GM12878 (cell line): ENCODE data around the gene RAD9A. TPM values are rescaled to one million over a fixed set of nuclear protein-coding genes. Genes with fewer than 3 reads are reported as not detected.
A peak's percentile ranks its signal among the peaks of the same experiment; 100 is the strongest.

ENCODE experiments used
- BRCA1 ChIP-seq: IDR thresholded peaks from 2 replicates; pipeline ENCODE4 v1.6.1; 2011; ENCODE audit warnings: low read depth, low read length, improper control_type of control experiment
- FOXK2 ChIP-seq: fragments of 450-650 bp; IDR thresholded peaks from 2 replicates; pipeline ENCODE4 v1.6.1; 2017; ENCODE audit warnings: mild to moderate bottlenecking, moderate library complexity
- HDAC6 ChIP-seq: fragments of 200-600 bp; sonication (generic); IDR thresholded peaks from one replicate; pipeline ENCODE4 v1.8.0; 2017; ENCODE audit warnings: antibody characterized with exemption; ENCODE audit not compliant: unreplicated experiment
- NR2C1 ChIP-seq: fragments of 450-650 bp; IDR thresholded peaks from 2 replicates; pipeline ENCODE4 v1.6.1; 2017; ENCODE audit warnings: antibody characterized with exemption, mild to moderate bottlenecking, moderate library complexity
- RAD21 ChIP-seq: IDR thresholded peaks from 2 replicates; pipeline ENCODE4 v1.6.1; 2011; ENCODE audit warnings: mild to moderate bottlenecking, low read depth, low read length, moderate library complexity; ENCODE audit not compliant: insufficient read depth
- RELA ChIP-seq: fragments of 450-650 bp; IDR thresholded peaks from 2 replicates; pipeline ENCODE4 v1.8.0; 2014; ENCODE audit warnings: borderline replicate concordance; ENCODE audit not compliant: partially characterized antibody
- SIN3A ChIP-seq: IDR thresholded peaks from 2 replicates; pipeline ENCODE4 v1.6.1; 2012; ENCODE audit warnings: low read depth, low read length, improper control_type of control experiment
- SP1 ChIP-seq: IDR thresholded peaks from one replicate; pipeline ENCODE4 v1.6.1; 2011; ENCODE audit warnings: low read depth, low read length
- YY1 ChIP-seq: IDR thresholded peaks from 2 replicates; pipeline ENCODE4 v1.6.1; 2011; ENCODE audit warnings: low read depth, mild to moderate bottlenecking, low read length
- ZNF274 ChIP-seq: IDR thresholded peaks from one replicate; pipeline ENCODE4 v1.8.0; 2011; ENCODE audit not compliant: insufficient read length, insufficient read depth
- polyA plus RNA-seq, 11 experiments: library from polyadenylated mRNA; depleted of rRNA in 4 of 11; unstranded in 6 of 11; stranded (reverse) in 5 of 11; fragments of >200 nt; fragmentation: Nextera tagmentation in 4 of 11; fragmentation: Illumina TruSeq in 1 of 11; extraction: Ambion mirVana in 4 of 11; extraction: Trizol in 1 of 11; gene quantifications; 1 replicate in 1 of 11; 2 replicates in 10 of 11; pipeline versions ENCODE4 v1.2.1 to v1.2.3, GENCODE V29; 2011 to 2016; ENCODE audit warnings: inconsistent platforms in 2 of 11, missing spikeins in 2 of 11, low read depth in 1 of 11
- total RNA-seq, 4 experiments: library from RNA; depleted of rRNA in 3 of 4; stranded (reverse); fragments of >200 nt in 3 of 4; fragmentation: Illumina TruSeq in 1 of 4; extraction: Trizol in 1 of 4; gene quantifications; 2 replicates each; pipeline versions ENCODE4 v1.2.1 to v1.2.3, GENCODE V29; 2013 to 2021
- TF ChIP-seq, protein P1 (sequence below): fragments of 150-350 bp; IDR thresholded peaks from 2 replicates; pipeline ENCODE4 v1.6.1; 2014; ENCODE audit warnings: mild to moderate bottlenecking, low read depth, low read length
- TF ChIP-seq, protein P2 (sequence below): fragments of 450-650 bp; IDR thresholded peaks from 2 replicates; pipeline ENCODE4 v1.6.1; 2014; ENCODE audit warnings: mild to moderate bottlenecking
- TF ChIP-seq, protein P3 (sequence below): IDR thresholded peaks from 2 replicates; pipeline ENCODE4 v1.6.1; 2012; ENCODE audit warnings: improper control_type of control experiment, low read depth, low read length; ENCODE audit not compliant: insufficient replicate concordance
- TF ChIP-seq, protein P4 (sequence below): IDR thresholded peaks from 2 replicates; pipeline ENCODE4 v1.6.1; 2012; ENCODE audit warnings: low read depth, low read length, improper control_type of control experiment
- TF ChIP-seq, protein P5 (sequence below): fragments of 450-650 bp; IDR thresholded peaks from 2 replicates; pipeline ENCODE4 v1.6.1; 2017; ENCODE audit warnings: mild to moderate bottlenecking, low read depth, inconsistent platforms; ENCODE audit not compliant: poor library complexity, severe bottlenecking
- TF ChIP-seq, protein P6 (sequence below): IDR thresholded peaks from 2 replicates; pipeline ENCODE4 v1.6.1; 2011; ENCODE audit warnings: low read depth, low read length, improper control_type of control experiment, borderline replicate concordance

RAD9A gene
- total and polyA plus RNA-seq, 10 of the 15 experiments (the other 5 are each of a cell fraction or from before 2014, with no cell fraction given): 1.1 to 36.2 (median 19.8) TPM

DNA sequence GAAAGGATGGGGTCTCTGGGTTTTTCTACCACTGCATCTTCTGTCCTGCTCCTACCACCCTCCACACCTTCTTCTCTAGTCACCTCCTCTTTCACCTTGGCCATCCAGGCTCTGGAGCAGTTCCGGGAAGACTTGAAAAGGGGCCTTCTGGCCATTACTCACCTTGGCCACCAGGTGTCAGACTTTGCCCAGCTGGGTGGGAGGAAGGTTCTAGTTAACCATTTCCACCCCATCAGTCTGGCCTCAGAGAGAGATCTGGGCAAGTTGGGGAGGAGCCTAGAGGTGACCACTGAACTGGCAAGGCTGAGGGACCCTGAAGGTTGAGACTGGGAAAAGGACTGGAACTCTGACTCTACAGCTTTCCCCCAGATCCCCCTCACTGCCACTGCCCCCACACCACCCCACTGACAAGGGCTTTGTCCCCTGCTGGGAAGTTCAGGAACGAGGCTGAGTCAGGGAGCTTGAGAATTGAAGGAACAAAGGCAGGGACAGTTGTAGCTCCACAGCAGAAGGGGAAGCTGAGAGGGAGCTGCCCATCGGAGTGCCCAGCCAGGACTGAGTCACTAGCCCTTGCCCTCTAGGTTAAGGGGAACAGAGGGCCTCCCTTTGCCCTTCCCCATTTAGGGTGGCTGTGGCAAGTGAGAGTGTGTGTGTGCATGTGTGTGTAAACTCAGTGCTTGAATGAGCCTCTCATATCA, 34.8 kb upstream of the RAD9A start (continued):
- TF ChIP-seq, protein P1, sequence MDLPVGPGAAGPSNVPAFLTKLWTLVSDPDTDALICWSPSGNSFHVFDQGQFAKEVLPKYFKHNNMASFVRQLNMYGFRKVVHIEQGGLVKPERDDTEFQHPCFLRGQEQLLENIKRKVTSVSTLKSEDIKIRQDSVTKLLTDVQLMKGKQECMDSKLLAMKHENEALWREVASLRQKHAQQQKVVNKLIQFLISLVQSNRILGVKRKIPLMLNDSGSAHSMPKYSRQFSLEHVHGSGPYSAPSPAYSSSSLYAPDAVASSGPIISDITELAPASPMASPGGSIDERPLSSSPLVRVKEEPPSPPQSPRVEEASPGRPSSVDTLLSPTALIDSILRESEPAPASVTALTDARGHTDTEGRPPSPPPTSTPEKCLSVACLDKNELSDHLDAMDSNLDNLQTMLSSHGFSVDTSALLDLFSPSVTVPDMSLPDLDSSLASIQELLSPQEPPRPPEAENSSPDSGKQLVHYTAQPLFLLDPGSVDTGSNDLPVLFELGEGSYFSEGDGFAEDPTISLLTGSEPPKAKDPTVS: peak; percentile 78; the same call in 1 of the 2 replicates
- TF ChIP-seq HDAC6 (no peak), SP1 (peak; percentile 19), FOXK2 (no peak), BRCA1 (no peak), RAD21 (peak; percentile 99), NR2C1 (no peak), SIN3A (no peak), RELA (no peak), ZNF274 (no peak), YY1 (peak; percentile 85)
- TF ChIP-seq, protein P2, sequence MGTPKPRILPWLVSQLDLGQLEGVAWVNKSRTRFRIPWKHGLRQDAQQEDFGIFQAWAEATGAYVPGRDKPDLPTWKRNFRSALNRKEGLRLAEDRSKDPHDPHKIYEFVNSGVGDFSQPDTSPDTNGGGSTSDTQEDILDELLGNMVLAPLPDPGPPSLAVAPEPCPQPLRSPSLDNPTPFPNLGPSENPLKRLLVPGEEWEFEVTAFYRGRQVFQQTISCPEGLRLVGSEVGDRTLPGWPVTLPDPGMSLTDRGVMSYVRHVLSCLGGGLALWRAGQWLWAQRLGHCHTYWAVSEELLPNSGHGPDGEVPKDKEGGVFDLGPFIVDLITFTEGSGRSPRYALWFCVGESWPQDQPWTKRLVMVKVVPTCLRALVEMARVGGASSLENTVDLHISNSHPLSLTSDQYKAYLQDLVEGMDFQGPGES: peak; percentile 48; the same call in 1 of the 2 replicates
- TF ChIP-seq, protein P3, sequence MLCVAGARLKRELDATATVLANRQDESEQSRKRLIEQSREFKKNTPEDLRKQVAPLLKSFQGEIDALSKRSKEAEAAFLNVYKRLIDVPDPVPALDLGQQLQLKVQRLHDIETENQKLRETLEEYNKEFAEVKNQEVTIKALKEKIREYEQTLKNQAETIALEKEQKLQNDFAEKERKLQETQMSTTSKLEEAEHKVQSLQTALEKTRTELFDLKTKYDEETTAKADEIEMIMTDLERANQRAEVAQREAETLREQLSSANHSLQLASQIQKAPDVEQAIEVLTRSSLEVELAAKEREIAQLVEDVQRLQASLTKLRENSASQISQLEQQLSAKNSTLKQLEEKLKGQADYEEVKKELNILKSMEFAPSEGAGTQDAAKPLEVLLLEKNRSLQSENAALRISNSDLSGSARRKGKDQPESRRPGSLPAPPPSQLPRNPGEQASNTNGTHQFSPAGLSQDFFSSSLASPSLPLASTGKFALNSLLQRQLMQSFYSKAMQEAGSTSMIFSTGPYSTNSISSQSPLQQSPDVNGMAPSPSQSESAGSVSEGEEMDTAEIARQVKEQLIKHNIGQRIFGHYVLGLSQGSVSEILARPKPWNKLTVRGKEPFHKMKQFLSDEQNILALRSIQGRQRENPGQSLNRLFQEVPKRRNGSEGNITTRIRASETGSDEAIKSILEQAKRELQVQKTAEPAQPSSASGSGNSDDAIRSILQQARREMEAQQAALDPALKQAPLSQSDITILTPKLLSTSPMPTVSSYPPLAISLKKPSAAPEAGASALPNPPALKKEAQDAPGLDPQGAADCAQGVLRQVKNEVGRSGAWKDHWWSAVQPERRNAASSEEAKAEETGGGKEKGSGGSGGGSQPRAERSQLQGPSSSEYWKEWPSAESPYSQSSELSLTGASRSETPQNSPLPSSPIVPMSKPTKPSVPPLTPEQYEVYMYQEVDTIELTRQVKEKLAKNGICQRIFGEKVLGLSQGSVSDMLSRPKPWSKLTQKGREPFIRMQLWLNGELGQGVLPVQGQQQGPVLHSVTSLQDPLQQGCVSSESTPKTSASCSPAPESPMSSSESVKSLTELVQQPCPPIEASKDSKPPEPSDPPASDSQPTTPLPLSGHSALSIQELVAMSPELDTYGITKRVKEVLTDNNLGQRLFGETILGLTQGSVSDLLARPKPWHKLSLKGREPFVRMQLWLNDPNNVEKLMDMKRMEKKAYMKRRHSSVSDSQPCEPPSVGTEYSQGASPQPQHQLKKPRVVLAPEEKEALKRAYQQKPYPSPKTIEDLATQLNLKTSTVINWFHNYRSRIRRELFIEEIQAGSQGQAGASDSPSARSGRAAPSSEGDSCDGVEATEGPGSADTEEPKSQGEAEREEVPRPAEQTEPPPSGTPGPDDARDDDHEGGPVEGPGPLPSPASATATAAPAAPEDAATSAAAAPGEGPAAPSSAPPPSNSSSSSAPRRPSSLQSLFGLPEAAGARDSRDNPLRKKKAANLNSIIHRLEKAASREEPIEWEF: no peak
- TF ChIP-seq, protein P4, sequence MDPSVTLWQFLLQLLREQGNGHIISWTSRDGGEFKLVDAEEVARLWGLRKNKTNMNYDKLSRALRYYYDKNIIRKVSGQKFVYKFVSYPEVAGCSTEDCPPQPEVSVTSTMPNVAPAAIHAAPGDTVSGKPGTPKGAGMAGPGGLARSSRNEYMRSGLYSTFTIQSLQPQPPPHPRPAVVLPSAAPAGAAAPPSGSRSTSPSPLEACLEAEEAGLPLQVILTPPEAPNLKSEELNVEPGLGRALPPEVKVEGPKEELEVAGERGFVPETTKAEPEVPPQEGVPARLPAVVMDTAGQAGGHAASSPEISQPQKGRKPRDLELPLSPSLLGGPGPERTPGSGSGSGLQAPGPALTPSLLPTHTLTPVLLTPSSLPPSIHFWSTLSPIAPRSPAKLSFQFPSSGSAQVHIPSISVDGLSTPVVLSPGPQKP: 0 out of 2 replicates have a peak, but pooled peaks have one; percentile 34
- TF ChIP-seq, protein P5, sequence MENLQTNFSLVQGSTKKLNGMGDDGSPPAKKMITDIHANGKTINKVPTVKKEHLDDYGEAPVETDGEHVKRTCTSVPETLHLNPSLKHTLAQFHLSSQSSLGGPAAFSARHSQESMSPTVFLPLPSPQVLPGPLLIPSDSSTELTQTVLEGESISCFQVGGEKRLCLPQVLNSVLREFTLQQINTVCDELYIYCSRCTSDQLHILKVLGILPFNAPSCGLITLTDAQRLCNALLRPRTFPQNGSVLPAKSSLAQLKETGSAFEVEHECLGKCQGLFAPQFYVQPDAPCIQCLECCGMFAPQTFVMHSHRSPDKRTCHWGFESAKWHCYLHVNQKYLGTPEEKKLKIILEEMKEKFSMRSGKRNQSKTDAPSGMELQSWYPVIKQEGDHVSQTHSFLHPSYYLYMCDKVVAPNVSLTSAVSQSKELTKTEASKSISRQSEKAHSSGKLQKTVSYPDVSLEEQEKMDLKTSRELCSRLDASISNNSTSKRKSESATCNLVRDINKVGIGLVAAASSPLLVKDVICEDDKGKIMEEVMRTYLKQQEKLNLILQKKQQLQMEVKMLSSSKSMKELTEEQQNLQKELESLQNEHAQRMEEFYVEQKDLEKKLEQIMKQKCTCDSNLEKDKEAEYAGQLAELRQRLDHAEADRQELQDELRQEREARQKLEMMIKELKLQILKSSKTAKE: peak; percentile 66
- TF ChIP-seq, protein P6, sequence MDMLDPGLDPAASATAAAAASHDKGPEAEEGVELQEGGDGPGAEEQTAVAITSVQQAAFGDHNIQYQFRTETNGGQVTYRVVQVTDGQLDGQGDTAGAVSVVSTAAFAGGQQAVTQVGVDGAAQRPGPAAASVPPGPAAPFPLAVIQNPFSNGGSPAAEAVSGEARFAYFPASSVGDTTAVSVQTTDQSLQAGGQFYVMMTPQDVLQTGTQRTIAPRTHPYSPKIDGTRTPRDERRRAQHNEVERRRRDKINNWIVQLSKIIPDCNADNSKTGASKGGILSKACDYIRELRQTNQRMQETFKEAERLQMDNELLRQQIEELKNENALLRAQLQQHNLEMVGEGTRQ: no peak
